Right cardiac atrium (tissue), 5 donors: Measurements from ENCODE around the gene SEMG1. TPM values are rescaled to one million over a fixed set of nuclear protein-coding genes. Genes with fewer than 3 reads are reported as not detected.
A peak's percentile ranks its signal among the peaks of the same experiment; 100 is the strongest.

Experiments used
- ATAC-seq, 2 donors: fragments of 200-7000 bp; cut with Tn5 transposase; one replicate each; pipeline versions ENCODE4 v1.8.0 to v1.9.1; 2020; ENCODE audit warnings: moderate library complexity in 2 of 2, mild to moderate bottlenecking in 1 of 2
- DNase-seq, 3 donors: peaks; one replicate each; pipeline ENCODE4 v3.0.0-alpha.2; 2020
- H3K27ac ChIP-seq: one replicate; pipeline ENCODE4 v1.5.1; 2013; ENCODE audit warnings: mild to moderate bottlenecking, low read length, control low read depth, moderate library complexity
- H3K27me3 ChIP-seq: one replicate; pipeline ENCODE4 v1.6.1; 2013; ENCODE audit not compliant: control insufficient read depth, insufficient read depth
- H3K4me1 ChIP-seq: one replicate; pipeline ENCODE4 v1.6.1; 2013; ENCODE audit warnings: low read length; ENCODE audit not compliant: control insufficient read depth, insufficient read depth
- H3K4me3 ChIP-seq: one replicate; pipeline ENCODE4 v1.5.1; 2013; ENCODE audit warnings: low read length, control low read depth
- H3K9me3 ChIP-seq: one replicate; pipeline ENCODE4 v1.6.1; 2013; ENCODE audit warnings: low read length; ENCODE audit not compliant: control insufficient read depth
- WGBS: extraction: QIAGEN DNeasy Blood & Tissue Kit; methylation state at CpG from one replicate; pipeline ENCODE4 v1.1.7; 2013; 5-methylcytosine and 5-hydroxymethylcytosine counted together
- intact Hi-C, 4 donors: fragments of 100-400 bp; cut with DNase I; formaldehyde crosslinking; loops; one replicate each; pipeline versions ENCODE4 v1.11.0 to v1.14.0; 2022 to 2023
- polyA plus RNA-seq: library from polyadenylated mRNA; stranded (reverse); fragments of 200-250 nt; gene quantifications from one replicate; pipeline ENCODE4 v1.2.3, GENCODE V29; 2013
- total RNA-seq, 4 donors: library from RNA; stranded (reverse); fragmentation: NEBNext Ultra II Directional; extraction: Animal tissue kit (Norgen Biotek cat#: 25700); gene quantifications; one replicate each; pipeline ENCODE4 v1.2.1, GENCODE V29; 2021
- donor health status: healthy with polysubstance abuse.
- donor health status: DM: no; HTN: yes; CAD: no.
- donor health status: DM: no; HTN: no; CAD: no.
- donor health status: DM: no; HTN: yes; CAD: no; lungs with severe emphysema.
- donor health status: DM: yes; HTN: yes; CAD: no.

The SEMG1 gene
- total and polyA plus RNA-seq, 5 donors, result not detected

GRCh38 chr20:45254383-45255262 lies 47.8 kb downstream of the SEMG1 start, which contains the start of gene SLPI:
Gene SLPI (minus strand): TSS chr20:45254564. CDS start chr20:45254543, 21 bp downstream.
- intact Hi-C loops, result no loop called here
- DNase-seq (peak in 2 of 3 donors; percentile 29 to 55), ATAC-seq (peak; percentile 80 to 90)
- WGBS, result 45% methylated on average over 7 of the region's 7 CpGs
- no peak within 1 kb of the TSS for H3K4me3 ChIP-seq
- no peak within 1 kb of the TSS for H3K27ac ChIP-seq
- H3K27me3 ChIP-seq, result no peaks in the 10 kb centered on the region
- no peaks in the 10 kb centered on the region for H3K4me1 ChIP-seq
- no peaks in the 10 kb centered on the region for H3K9me3 ChIP-seq

- no peaks in the 10 kb centered on the region for H3K27me3 ChIP-seq
- ATAC-seq (no peak), DNase-seq (no peak)
- intact Hi-C loops, result no loop called here
- no peaks in the 10 kb centered on the region for H3K4me1 ChIP-seq
- no peak overlapping the region for H3K4me3 ChIP-seq
- 79% methylated on average over 3 of the region's 3 CpGs for WGBS
- no peaks in the 10 kb centered on the region for H3K9me3 ChIP-seq
- no peak overlapping the region for H3K27ac ChIP-seq
Observed at GRCh38 chr20:45257161-45257560, 50.3 kb downstream of the SEMG1 start.

- intact Hi-C loops, result no loop called here
- no peaks in the 10 kb centered on the region for H3K9me3 ChIP-seq
- no peak overlapping the region for H3K4me3 ChIP-seq
- H3K27ac ChIP-seq, result no peak overlapping the region
- no peaks in the 10 kb centered on the region for H3K27me3 ChIP-seq
- WGBS, result 83% methylated on average over 7 of the region's 7 CpGs
- no peaks in the 10 kb centered on the region for H3K4me1 ChIP-seq
- DNase-seq, result no peak
- ATAC-seq, result no peak
Observed at GRCh38 chr20:45257711-45258110, 50.9 kb downstream of the SEMG1 start.

- H3K27ac ChIP-seq, result no peak overlapping the region
- intact Hi-C loops, result no loop called here
- no peak for ATAC-seq
- 93% methylated on average over 3 of the region's 3 CpGs for WGBS
- H3K4me1 ChIP-seq, result no peaks in the 10 kb centered on the region
- H3K9me3 ChIP-seq, result no peaks in the 10 kb centered on the region
- no peak for DNase-seq
- H3K27me3 ChIP-seq, result no peaks in the 10 kb centered on the region
- no peak overlapping the region for H3K4me3 ChIP-seq
Observed at GRCh38 chr20:45258259-45258658, 51.4 kb downstream of the SEMG1 start.

GRCh38 chr20:45258664-45259063 lies 51.8 kb downstream of the SEMG1 start:
- no peak overlapping the region for H3K27ac ChIP-seq
- H3K4me1 ChIP-seq, result no peaks in the 10 kb centered on the region
- ATAC-seq, result no peak
- no peaks in the 10 kb centered on the region for H3K9me3 ChIP-seq
- H3K27me3 ChIP-seq, result no peaks in the 10 kb centered on the region
- intact Hi-C loops, result no loop called here
- WGBS, result 44% methylated on average over 2 of the region's 2 CpGs
- DNase-seq, result no peak
- H3K4me3 ChIP-seq, result no peak overlapping the region

Other genes starting within 250 kb of the SEMG1 start
- 10 to 100 TPM; 12.1 to 16.8 (median 13.7) TPM for gene TOMM34, start 246.6 kb upstream of the SEMG1 start, total RNA-seq
- gene TOMM34, start 246.6 kb upstream of the SEMG1 start, polyA plus RNA-seq, result 11.1 TPM
- gene STK4, start 240.5 kb upstream of the SEMG1 start, total RNA-seq, result 10 to 100 TPM; 13.8 to 14.4 (median 14.1) TPM
- 4.6 TPM for gene STK4, start 240.5 kb upstream of the SEMG1 start, polyA plus RNA-seq
- gene KCNS1, start 105.9 kb upstream of the SEMG1 start, total RNA-seq, result 1 to 10 TPM in 1 of 4 donors, under 1 TPM in 3; 0.37 to 1.2 (median 0.58) TPM
- gene KCNS1, start 105.9 kb upstream of the SEMG1 start, polyA plus RNA-seq, result 0.27 TPM
- gene WFDC5, start 91.9 kb upstream of the SEMG1 start, total RNA-seq, result not detected
- gene WFDC5, start 91.9 kb upstream of the SEMG1 start, polyA plus RNA-seq, result not detected
- not detected for gene WFDC12, start 82.6 kb upstream of the SEMG1 start, total RNA-seq
- not detected for gene WFDC12, start 82.6 kb upstream of the SEMG1 start, polyA plus RNA-seq
- not detected for gene PI3, start 32.1 kb upstream of the SEMG1 start, total RNA-seq
- gene PI3, start 32.1 kb upstream of the SEMG1 start, polyA plus RNA-seq, result not detected
- gene SEMG2, start 14.3 kb downstream of the SEMG1 start, total RNA-seq, result not detected
- not detected for gene SEMG2, start 14.3 kb downstream of the SEMG1 start, polyA plus RNA-seq
- gene SLPI, start 47.5 kb downstream of the SEMG1 start, total RNA-seq, result 10 to 100 TPM in 2 of 4 donors, 1 to 10 TPM in 2; 1.4 to 16.6 (median 10.3) TPM
- 2.1 TPM for gene SLPI, start 47.5 kb downstream of the SEMG1 start, polyA plus RNA-seq
- gene RBPJL, start 99.8 kb downstream of the SEMG1 start, total RNA-seq, result not detected
- gene RBPJL, start 99.8 kb downstream of the SEMG1 start, polyA plus RNA-seq, result not detected
- gene MATN4, start 101.3 kb downstream of the SEMG1 start, total RNA-seq, result under 1 TPM in 3 of 4 donors, not detected in 1; 0.15 to 0.20 (median 0.17) TPM
- 0.05 TPM for gene MATN4, start 101.3 kb downstream of the SEMG1 start, polyA plus RNA-seq
- 100 to 1,000 TPM in 1 of 4 donors, 10 to 100 TPM in 3; 57.5 to 125 (median 61.2) TPM for gene SDC4, start 141.4 kb downstream of the SEMG1 start, total RNA-seq
- gene SDC4, start 141.4 kb downstream of the SEMG1 start, polyA plus RNA-seq, result 63.8 TPM
- gene SYS1, start 156.1 kb downstream of the SEMG1 start, total RNA-seq, result 10 to 100 TPM; 21.5 to 28.7 (median 25.8) TPM
- gene SYS1, start 156.1 kb downstream of the SEMG1 start, polyA plus RNA-seq, result 17.1 TPM
- gene TP53TG5, start 171.3 kb downstream of the SEMG1 start, total RNA-seq, result 1 to 10 TPM in 3 of 4 donors, under 1 TPM in 1; 0.82 to 1.5 (median 1.4) TPM
- gene TP53TG5, start 171.3 kb downstream of the SEMG1 start, polyA plus RNA-seq, result 0.95 TPM
- 100 to 1,000 TPM; 163 to 208 (median 178) TPM for gene DBNDD2, start 201.3 kb downstream of the SEMG1 start, total RNA-seq
- gene DBNDD2, start 201.3 kb downstream of the SEMG1 start, polyA plus RNA-seq, result 228 TPM
- 100 to 1,000 TPM; 116 to 134 (median 125) TPM for gene PIGT, start 209.1 kb downstream of the SEMG1 start, total RNA-seq
- gene PIGT, start 209.1 kb downstream of the SEMG1 start, polyA plus RNA-seq, result 140 TPM